ELR (cell line): Measurements from ENCODE around the gene CACNA2D4.

ENCODE experiments used
- DNase-seq: peaks from one replicate; pipeline ENCODE4 v3.0.0-alpha.2; 2015; ENCODE audit warnings: low read depth

Gene CACNA2D4

DNA sequence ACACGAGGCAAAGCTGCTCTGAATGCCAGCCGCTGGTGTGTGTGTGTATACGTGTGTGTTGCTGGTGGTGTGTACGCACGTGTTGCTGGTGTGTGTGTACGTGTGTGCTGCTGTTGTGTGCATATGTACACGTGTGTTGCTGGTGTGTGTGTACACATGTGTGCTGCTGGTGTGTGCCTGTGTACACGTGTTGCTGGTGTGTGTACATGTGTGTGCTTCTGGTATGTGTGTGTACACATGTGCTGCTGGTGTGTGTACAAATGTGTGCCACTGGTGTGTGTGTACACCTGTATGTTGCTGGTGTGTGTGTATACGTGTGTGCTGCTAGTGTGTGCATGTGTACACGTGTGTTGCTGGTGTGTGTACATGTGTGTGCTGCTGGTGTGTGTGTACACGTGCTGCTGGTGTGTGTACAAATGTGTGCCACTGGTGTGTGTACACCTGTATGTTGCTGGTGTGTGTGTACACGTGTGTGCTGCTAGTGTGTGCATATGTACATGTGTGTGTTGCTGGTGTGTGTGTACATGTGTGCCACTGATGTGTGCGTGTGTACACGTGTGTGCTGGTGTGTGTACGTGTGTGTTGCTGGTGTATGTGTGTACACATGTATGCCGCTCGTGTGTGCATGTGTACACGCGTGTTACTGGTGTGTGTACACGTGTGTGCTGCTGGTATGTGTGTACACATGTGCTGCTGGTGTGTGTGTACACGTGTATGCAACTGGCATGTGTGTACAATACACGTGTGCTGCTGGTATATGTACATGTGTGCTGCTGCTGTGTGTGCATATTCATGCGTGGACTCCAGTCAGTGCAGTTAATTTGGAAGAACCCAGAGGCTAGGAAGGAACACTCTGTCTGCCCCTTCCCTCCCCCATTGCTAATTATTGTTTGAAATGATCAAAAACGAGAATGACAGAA is 47.2 kb downstream of the CACNA2D4 start:
- no peak for DNase-seq

DNA sequence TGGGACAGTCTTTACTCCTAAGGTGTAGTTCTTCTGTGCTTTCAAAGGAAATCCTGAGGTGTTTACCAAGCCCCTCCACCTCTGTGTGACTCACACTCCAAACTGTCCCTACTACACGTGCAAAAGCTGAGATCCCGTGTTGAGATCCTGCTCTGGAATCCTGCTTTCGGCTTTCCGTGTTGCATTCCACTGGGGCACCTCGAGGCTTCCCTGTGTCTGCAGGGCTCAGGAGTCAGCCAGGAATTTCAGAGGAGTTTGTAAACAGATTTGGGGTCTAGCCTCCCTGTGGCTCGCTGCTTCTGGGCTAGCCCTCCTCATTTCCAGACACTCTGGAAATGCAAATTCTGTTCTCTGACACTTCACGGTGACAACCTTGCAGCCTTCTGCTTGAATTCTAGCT is 48.4 kb downstream of the CACNA2D4 start:
- no peak for DNase-seq

DNA sequence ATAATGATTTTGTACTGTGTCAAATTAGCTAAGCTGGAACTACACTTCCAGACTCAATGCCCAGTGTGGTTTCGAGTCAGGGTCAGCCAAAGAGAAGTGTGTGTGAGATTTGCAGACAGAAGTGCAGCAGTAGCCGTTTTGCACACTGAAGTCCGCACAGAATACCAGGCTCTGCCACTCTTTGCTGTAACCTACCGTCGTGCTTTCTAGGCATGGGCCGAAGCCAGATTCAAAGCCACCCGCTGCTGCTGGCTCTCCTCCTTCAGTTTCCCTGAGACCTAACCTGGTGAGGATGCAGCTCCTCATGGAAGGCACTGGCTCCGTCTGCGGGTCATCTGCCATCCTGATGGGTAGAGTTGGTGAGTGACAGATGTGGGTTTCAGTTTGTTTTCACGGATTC is 49.3 kb downstream of the CACNA2D4 start:
- no peak for DNase-seq

DNA sequence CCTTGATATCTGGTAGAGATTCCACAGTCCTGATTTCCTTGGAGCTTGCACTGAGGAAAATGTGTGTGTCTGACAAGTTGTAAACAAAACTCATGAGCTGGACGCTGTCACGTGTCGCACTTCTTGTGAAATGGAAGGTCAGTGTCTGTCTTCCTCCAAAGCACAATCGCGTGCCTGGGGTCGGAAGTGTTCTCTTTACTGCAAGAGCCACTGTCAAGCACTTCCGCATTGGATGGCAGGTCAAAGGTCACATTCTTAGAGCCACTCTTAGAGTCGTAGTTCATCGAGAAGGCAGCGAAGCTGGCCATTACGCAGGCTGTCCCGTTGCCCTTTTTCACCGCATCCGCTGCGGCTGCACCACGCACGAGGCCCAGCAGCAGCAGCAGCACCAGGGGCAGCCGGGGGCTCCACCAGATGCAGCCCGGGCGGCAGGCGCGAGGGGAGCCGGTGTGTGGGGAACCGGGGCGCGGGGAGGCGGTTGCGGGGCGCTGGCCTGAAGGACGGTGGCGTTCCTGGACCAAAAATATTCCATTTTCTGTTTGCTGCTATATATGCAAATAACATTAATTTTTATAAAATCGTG is 53.1 kb downstream of the CACNA2D4 start:
- DNase-seq, result no peak

DNA sequence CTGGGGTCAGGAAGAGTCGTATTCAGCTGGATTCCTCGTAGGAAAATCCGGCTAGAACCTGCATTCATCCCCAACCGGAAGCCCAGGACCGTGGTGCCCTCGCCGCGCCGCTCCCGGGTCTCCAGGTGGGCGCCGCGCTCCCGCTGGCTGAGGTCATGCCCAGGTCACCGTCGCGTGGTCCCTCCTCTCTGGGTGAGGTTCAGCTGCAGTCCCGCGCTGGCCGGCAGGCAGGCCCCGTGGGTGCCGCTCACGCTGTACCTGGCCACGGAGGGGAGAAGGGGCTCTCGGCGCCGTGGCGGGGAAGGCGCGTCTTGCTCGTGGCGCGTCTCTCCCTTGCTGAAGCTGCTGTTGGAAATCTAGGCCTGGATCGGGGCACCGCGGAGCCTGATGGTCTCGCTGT is 53.6 kb downstream of the CACNA2D4 start:
- no peak for DNase-seq

DNA sequence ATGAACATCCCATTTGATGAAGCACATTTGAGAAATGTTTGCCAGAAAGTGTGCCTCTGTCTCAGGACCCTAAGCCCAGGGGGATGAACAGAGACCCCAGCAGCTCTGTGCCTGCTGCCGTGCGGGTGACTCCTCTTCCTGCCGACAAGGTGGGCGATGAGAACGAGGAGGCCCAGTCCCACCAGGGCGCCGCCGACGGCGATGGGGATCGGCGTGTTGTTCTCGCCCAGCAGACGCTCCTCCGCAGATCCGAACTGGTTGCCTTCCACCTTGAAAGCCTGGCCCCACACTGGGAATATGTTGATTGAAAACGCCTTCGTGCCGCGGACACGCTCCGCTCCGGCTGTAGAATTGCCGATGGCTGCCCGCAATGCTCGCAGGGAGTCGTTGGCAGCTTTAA is 54.0 kb downstream of the CACNA2D4 start:
- DNase-seq, result no peak

DNA sequence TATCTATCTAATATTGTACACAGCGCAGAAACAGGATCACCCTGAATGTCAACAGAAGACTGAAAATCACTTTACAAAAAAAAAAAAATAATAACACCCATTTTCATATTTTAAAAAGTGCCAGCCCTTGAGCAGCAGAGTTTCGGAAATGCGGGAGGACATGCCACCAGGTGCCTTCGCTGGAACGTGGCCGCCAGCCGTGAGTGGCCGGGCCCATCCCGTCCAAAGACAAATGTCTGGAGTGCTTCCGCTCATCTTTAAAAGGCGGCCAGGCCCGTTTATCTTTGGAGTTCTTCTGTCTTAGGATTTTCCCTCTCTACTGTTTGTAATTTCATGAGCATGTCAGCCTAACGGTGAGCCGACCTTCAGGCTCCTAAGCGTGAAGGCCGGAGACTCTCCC is 54.6 kb downstream of the CACNA2D4 start:
- DNase-seq, result no peak

DNA sequence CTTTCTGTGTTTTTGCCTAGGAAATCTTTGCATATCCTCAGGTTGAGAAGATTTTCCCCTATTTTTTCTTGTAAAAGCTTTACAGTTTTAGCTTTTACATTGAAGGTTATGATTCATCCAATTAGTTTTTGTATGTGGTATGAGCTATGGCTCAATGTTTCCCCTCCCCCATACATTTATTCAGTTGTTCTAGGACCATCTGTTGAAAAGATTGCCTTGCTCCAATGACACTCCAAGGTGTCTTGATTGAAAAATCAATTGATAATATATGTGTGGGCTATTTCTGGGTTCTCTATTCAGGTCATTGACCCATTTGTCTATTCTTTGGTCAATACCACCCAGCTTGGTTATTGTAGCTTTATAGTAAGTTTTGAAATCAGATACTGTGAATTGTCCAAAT is 55.5 kb downstream of the CACNA2D4 start:
- DNase-seq, result no peak

DNA sequence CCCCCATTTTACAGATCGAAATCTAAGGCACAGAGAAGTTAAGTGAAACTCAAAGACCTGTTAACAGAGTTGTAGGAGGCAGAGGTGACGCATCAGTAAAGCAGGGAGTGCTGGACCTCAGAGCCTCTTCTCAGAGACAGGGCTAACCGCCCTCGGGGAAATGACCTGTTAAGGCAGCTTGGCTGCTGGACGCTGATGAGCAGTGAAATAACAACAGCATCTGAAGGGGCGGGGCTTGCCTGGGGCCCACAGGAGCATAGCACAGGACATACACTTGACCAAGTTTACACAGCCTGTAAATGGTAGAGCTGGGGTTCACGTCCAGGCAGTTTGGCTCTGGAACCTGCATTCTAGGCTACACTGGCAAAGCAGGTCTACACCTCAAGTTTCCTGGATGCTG is 58.8 kb downstream of the CACNA2D4 start:
- peak; percentile 91 for DNase-seq

DNA sequence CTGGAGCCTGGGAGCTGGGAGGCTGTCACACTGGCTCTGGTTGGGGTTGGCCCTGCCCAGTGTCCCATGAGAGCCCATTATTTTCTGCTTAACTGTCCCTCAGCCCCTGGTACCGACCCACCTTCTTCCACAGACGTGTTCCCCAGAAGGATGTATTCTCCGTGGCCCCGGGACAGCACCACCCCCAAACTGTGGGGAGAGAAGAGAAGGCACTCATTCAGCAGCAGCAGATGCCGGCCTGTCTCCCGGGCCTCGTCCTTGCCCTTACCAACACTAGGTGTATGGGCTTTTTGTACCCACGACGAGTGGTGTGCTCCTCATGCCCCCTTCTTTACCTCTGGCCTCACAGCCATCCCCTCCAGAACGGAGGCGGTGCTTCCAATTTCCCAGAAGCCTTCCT is 60.0 kb downstream of the CACNA2D4 start:
- no peak for DNase-seq

DNA sequence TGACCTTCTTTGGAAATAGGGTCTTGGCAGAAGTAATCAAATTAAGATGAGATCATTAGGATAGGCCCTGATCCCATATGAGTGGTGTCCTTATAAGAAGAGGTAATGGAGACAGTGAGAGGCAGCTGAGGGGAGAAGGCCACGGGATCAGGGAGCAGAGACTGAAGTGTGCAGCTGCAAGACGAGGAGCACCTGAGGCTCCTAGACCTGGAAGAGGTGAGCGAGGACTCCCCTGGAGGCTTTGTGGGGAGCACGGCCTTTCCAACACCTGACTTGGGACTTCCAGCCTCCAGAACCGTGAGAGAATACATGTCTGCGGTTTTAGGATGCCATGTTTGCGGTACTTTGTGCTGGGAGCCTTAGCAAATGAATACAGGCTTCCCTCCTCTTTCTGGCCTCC is 60.6 kb downstream of the CACNA2D4 start:
- DNase-seq, result no peak

DNA sequence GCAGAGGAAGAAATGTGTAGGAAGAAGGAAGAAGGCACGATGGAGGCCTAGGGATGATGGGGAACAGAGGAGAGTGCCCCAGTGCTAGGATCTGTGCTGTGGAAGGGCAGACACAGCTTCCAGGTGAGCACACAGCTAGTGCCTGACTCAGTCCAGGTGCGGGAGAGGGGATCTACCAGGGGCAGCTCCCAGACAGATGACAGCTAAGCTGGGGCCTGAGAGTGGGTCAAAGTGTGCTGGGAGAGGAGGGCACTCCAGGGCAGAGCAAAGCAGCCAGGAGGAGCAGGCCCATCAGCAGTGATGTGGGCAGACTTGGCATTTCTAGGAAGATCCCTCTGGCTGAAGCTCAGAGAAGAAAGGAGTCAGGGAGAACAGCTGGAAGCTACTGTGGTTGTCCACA is 61.4 kb downstream of the CACNA2D4 start:
- no peak for DNase-seq

DNA sequence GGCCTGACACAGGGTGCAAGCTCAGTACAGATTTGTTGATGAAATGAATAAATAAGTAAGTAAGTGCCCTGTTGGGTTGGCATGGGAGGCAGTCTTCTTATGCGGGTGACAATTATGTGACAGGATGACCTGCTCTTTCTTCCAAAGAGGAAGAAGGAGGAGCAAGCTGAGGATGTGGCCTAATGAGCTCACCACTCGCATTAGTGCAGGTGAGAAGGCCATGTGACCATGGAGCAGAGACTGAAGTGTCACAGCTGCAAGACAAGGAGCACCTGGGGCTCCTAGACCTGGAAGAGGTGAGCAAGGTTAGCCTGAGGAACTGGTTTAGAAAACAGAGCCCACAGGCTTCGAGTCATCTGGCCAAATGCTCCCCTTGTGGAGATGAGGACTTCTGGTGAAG is 63.2 kb downstream of the CACNA2D4 start:
- DNase-seq, result peak; percentile 17

DNA sequence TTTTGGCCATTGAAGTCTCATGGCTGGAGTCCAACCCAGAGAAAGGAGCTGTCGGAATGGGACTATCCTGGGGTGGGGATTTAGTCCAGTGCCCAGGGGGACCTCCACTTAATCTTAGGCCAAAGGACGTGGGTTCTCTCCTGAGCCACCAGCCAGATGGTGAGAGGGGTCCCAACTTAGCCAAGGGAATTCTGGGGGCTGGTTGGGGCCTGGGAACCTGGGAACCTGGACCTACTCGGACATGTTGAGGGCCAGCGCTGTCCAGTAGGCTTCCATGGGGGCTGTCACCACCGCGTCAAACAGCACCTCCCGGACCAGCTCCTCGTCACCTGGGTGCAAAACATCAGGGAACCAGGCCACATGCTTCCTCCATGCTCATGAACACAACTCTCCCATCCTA is 64.7 kb downstream of the CACNA2D4 start:
- no peak for DNase-seq

DNA sequence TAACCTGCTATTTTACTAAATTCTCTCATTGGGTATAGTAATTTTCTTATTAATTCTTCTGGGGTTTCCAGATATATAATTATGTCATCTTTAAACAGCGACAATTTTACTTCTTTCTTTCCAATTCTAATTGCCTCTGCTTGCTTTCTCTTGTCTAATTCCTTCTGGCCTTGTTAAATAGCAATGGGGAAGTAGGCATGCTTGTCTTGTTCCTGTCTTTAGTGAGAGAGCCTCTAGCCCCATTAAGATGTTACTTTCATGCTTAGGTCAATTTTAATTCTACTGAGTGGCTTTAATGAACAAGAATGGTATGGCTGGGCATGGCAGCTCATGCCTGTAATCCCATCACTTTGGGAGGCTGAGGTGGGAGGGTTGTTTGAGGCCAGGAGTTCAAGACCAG is 66.4 kb downstream of the CACNA2D4 start:
- DNase-seq, result no peak

DNA sequence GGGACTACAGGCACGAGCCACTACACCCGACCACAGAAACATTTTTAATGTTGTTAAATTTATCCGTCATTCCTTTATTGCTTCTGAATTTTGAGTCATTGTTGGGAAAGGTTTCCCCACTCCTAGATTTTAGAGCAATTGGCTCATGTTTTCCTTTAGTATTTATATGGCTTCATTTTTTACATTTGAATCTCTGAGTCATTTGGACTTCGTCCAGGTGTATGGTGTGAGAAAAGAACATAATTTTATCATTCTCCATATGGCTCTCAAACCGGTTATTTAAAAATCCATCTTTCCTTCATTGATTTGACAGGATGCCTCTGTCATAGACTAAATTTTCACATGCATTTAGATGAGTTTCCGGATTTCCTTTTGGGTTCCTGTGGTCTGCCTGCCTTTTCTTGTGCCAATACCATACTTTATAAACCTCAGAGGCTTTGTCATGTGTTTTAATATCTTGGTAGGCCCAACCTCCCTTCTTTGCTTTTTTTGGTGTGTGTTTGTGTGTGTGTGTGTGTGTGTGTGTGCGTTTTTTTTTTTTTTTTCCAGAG is 67.2 kb downstream of the CACNA2D4 start:
- DNase-seq, result peak; percentile 67

DNA sequence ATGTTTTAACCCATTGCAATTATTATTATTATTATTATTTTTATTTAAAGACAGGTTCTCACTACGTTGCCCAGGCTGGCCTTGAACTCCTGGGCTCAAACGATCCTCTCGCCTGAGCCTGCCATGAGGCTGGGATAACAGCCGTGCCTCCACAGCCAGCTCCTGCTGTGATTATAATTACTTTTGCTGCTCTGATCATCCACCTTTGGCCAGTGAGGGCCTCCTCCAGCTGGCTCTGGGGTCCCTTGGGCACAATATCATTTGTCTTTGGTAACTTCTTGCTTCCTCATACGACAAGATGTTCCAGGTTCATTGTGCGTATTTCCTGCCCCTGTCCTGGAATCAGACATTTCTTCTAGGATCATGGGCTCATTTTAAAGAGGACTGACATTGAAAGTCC is 69.7 kb downstream of the CACNA2D4 start:
- no peak for DNase-seq

DNA sequence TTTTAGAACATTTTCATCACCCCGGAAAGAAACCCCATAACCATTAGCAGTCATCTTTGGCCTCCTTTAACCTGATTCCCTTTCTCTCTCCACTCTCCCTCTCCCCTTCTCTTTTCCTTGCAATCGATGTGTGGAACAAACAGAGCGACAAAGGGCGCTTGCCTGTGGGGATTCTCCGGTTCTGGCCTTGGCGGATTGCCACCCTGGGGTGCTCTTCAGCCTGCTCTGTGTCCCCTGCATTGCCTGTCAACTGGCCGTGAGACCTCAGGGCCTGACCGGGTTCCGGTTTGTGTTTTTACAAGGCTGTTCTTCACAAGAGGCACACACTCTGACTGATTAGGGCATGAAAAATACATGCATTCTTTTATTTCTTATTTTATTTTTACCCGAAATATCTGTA is 70.3 kb downstream of the CACNA2D4 start:
- no peak for DNase-seq

DNA sequence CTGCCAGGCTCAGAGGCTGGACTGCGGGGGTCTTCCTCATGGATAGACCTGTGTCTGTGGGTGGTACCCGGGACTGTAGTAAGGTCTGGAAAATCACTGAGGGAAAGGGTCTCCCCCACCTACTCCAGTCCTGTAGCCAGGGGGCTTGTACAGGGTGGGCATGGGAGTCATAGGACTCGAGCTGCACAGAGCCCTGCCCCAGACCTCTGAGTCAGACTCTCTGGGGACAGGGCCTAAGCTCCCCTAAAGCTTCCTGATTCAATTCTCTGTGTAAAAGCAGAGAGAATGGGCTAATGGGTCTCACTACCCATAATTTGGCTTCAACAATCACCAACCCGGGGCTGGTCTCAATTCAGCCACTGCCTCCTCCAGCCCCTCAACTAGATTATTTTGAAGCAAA is 71.0 kb downstream of the CACNA2D4 start:
- DNase-seq, result no peak

DNA sequence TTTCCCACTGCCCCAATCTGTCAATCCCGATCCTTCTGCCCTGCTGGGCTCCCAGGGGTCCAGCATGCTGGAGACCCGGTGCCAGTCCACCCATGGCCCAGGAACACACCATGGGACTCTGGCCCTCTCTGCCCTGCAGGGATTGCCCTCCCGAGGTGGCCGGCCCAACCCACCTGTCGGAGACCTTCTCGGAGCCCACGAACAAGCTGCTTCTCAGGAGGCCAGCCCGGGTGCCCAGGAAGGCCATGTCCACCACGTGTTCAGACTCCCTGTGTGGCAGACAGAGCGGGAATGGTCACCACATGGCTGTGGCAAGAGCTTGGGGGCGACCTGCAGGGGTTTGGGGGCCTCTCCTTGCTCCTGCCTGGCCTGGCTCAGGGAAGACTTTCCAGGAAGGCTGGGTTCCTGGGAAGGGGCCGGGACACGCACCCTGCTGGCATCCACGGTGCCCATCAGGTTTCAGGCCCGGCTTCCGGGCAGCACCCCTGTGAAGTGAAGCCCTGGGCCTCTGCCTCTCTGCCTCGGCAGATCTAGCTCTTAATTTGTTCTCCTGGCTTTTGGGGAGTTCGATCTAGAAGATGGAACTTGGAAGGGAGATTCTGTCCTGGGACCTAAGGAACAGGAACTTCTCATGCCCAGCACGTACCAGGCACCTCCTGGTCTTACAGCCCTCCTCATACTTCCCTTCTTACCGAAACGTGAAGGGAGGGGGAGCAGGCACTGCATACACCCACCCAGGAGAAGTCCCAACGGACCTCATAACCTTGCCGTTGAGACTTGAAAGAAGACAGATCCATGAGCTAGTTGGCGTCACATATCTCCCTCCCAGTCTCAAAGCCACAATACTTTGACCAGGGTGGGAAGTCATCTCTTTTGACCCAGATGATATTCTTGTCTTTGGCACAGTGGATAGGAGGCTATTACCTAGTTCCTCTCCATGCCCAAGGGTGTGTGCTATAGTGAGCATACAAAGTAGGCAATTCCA is 71.7 kb downstream of the CACNA2D4 start:
- DNase-seq, result no peak

DNA sequence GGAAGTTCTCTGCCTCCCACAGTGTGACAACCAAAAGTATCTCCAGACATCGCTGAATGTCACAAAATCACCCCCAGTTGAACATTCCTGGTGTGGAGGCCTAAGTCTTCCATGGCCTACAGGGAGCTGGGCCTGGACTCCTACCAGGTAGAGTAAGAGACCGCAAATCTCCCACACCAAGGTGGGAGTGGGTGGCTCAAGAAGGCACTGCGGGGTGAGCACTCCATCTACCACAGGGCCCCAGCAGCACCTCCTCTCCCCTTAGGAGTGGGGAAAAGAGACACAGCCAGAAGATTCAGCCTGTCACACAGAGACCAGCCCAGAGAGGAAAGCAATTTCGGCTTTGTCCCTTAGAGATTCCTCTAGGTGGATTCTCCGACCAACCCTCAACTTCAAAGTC is 72.6 kb downstream of the CACNA2D4 start:
- DNase-seq, result no peak

DNA sequence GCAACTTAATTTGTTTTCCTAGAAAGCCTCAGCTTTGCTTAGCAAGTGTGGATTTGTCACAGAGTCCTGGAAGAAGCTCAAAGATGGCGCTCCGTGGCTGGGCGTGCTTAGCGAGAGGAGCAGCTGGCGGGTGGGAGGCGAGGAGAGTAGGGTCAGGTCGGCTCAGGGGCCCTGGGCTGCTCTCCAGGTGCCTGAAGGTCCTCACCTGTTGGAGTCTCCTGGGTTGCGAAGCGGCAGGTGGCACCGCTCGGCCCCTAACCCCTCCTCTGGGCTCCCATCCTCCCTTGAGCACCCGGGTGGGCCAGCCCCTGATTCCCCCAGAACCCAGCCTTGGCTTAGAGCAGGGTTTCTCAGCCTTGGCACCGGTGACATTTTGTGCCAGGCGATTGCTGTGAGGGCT is 73.0 kb downstream of the CACNA2D4 start:
- DNase-seq, result no peak
